ENCODE results near the gene NUTF2.
"Not testable (repeated sequence)": the region's sequence is repeated elsewhere in the genome, so short reads cannot be mapped to it uniquely, and the experiment has no call there.

Gene NUTF2

GRCh38 chr16:67848118-67848517 lies 1.4 kb downstream of the NUTF2 start:
- Histone ChIP-seq H3K4me3 (ENCODE audit: extremely low read depth, insufficient read depth, low read length, poor library complexity, severe bottlenecking) (peak overlapping the region; percentile 99), H3K36me3 (ENCODE audit: control insufficient read depth, insufficient read depth, low read length) (peaks cover 42% of the 10 kb centered on the region), H3K27ac (ENCODE audit: low read depth, low read length, severe bottlenecking) (peak overlapping the region; percentile 93), H3K9me3 (ENCODE audit: control insufficient read depth, low read length) (no peaks in the 10 kb centered on the region), H3K4me1 (ENCODE audit: control insufficient read depth, insufficient read depth, low read length, poor library complexity, severe bottlenecking) (peaks cover 25% of the 10 kb centered on the region)
- 93 to 97% methylated on average over 8 to 11 of the region's 11 CpGs for whole genome bisulfite sequencing, 2 experiments (ENCODE audit: insufficient coverage in 2 of 2)

DNA sequence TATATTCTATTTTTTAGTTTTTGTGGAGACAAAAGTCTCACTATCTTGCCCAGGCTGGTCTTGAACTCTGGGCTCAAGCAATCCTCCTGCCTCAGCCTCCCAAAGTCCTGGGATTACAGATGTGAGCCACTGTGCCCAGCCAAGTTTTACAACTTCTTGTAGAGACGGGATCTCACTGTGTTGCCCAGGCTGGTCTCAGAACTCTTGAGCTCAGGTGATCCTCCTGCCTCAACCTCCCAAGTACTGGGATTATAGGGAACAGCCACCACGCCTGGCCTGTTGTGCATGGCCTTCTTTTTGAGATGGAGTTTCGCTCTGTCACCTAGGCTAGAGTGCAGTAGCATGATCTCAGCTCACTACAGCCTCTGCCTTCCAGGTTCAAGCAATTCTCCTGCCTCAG lies 6.9 kb downstream of the NUTF2 start:
- Histone ChIP-seq H3K4me3 (ENCODE audit: extremely low read depth, insufficient read depth, low read length, poor library complexity, severe bottlenecking) (no peak overlapping the region), H3K27ac (ENCODE audit: low read depth, low read length, severe bottlenecking) (no peak overlapping the region), H3K9me3 (ENCODE audit: control insufficient read depth, low read length) (no peaks in the 10 kb centered on the region), H3K36me3 (ENCODE audit: control insufficient read depth, insufficient read depth, low read length) (peaks cover 67% of the 10 kb centered on the region), H3K4me1 (ENCODE audit: control insufficient read depth, insufficient read depth, low read length, poor library complexity, severe bottlenecking) (peaks cover 18% of the 10 kb centered on the region)
- WGBS, 2 experiments (ENCODE audit: insufficient coverage in 2 of 2): 93 to 95% methylated on average over 2 to 3 of the region's 3 CpGs

- Histone ChIP-seq H3K4me1 (ENCODE audit: control insufficient read depth, insufficient read depth, low read length, poor library complexity, severe bottlenecking) (peaks cover 19% of the 10 kb centered on the region), H3K9me3 (ENCODE audit: control insufficient read depth, low read length) (no peaks in the 10 kb centered on the region), H3K4me3 (ENCODE audit: extremely low read depth, insufficient read depth, low read length, poor library complexity, severe bottlenecking) (no peak overlapping the region), H3K27ac (ENCODE audit: low read depth, low read length, severe bottlenecking) (no peak overlapping the region), H3K36me3 (ENCODE audit: control insufficient read depth, insufficient read depth, low read length) (peaks cover 74% of the 10 kb centered on the region)
- 94 to 95% methylated on average over 7 to 9 of the region's 10 CpGs for WGBS, 2 experiments (ENCODE audit: insufficient coverage in 2 of 2)
Observed at GRCh38 chr16:67855789-67856188, 9.1 kb downstream of the NUTF2 start.

- Histone ChIP-seq H3K27ac (ENCODE audit: low read depth, low read length, severe bottlenecking) (peak overlapping the region; percentile 91), H3K9me3 (ENCODE audit: control insufficient read depth, low read length) (no peaks in the 10 kb centered on the region), H3K36me3 (ENCODE audit: control insufficient read depth, insufficient read depth, low read length) (peaks cover 74% of the 10 kb centered on the region), H3K4me3 (ENCODE audit: extremely low read depth, insufficient read depth, low read length, poor library complexity, severe bottlenecking) (no peak overlapping the region), H3K4me1 (ENCODE audit: control insufficient read depth, insufficient read depth, low read length, poor library complexity, severe bottlenecking) (peaks cover 23% of the 10 kb centered on the region)
- WGBS, 2 experiments (ENCODE audit: insufficient coverage in 2 of 2): 89 to 98% methylated on average over 3 to 4 of the region's 5 CpGs
Observed at GRCh38 chr16:67856927-67857546, 10.3 kb downstream of the NUTF2 start.

- peak overlapping the region; percentile 91 for H3K27ac ChIP-seq (ENCODE audit: low read depth, low read length, severe bottlenecking)
- peaks cover 76% of the 10 kb centered on the region for H3K36me3 ChIP-seq (ENCODE audit: control insufficient read depth, insufficient read depth, low read length)
- peaks cover 28% of the 10 kb centered on the region for H3K4me1 ChIP-seq (ENCODE audit: control insufficient read depth, insufficient read depth, low read length, poor library complexity, severe bottlenecking)
- H3K4me3 ChIP-seq (ENCODE audit: extremely low read depth, insufficient read depth, low read length, poor library complexity, severe bottlenecking): no peak overlapping the region
- WGBS, 2 experiments (ENCODE audit: insufficient coverage in 2 of 2): 73 to 97% methylated on average over 2 to 3 of the region's 3 CpGs
- H3K9me3 ChIP-seq (ENCODE audit: control insufficient read depth, low read length): no peaks in the 10 kb centered on the region
Observed at GRCh38 chr16:67857547-67858233, 11.0 kb downstream of the NUTF2 start.

DNA sequence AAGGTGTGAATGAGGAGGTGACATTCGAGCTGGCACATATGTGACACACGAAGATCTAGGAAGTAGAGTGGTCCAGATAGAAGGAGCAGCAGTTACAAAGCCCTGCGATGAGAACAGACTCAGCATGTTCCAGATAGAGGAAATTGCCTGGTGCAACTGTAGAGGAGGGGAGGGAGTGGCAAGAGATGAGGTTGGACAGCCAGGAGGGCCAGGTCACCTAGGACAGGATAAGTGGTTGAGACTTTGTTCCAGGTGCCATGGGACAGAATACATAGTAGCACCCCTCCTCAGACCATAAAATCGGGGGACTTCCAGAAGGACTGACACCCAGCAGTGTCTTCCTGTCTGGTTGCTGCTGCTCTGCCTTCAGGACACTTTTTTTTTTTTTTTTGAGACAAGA lies 11.8 kb downstream of the NUTF2 start:
- H3K4me1 ChIP-seq (ENCODE audit: control insufficient read depth, insufficient read depth, low read length, poor library complexity, severe bottlenecking): peaks cover 34% of the 10 kb centered on the region
- WGBS, 2 experiments (ENCODE audit: insufficient coverage in 2 of 2): 92 to 97% methylated on average over 3 to 4 of the region's 4 CpGs
- H3K36me3 ChIP-seq (ENCODE audit: control insufficient read depth, insufficient read depth, low read length): peaks cover 74% of the 10 kb centered on the region
- no peaks in the 10 kb centered on the region for H3K9me3 ChIP-seq (ENCODE audit: control insufficient read depth, low read length)
- H3K4me3 ChIP-seq (ENCODE audit: extremely low read depth, insufficient read depth, low read length, poor library complexity, severe bottlenecking): no peak overlapping the region
- H3K27ac ChIP-seq (ENCODE audit: low read depth, low read length, severe bottlenecking): peak overlapping the region; percentile 91

DNA sequence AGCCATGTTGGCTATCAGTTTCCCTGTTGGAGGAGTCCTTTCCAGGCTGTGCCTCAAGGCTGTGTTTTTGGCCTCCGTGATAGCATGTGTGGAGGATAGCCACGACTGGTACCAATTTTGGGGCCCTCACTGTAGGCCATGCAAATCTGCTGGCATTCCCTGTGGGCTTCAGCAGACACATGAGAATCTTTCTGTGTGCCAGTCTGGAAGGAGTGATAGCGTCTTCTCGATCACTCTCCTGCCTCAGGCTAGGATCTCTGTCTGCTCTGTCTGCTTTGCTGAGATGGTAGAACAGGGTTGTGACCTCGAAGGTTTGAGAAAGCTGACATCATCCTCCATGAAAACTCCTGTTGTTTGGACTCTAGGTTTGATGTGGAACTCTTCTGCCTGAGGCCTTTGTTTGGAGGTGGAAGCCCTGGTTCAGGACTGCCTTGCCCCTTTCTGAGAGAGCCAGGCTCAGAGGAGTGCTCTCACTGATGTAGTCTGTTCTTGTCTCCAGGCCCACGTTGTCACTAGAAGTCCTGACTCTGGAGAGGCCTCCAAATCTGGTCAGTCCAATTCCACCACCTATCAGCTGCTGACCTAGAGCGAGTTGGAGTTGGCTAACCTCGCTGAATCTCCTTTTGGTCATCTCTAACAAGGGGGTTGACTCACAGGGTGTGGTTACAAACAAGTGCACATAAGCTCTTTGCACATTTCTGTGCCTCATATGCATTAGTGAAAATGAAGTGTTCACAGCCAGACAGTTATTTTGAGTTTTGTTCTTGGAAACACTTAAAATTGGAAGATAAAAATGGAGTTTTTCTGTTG lies 14.1 kb downstream of the NUTF2 start:
- peaks cover 74% of the 10 kb centered on the region for H3K36me3 ChIP-seq (ENCODE audit: control insufficient read depth, insufficient read depth, low read length)
- H3K4me1 ChIP-seq (ENCODE audit: control insufficient read depth, insufficient read depth, low read length, poor library complexity, severe bottlenecking): peaks cover 34% of the 10 kb centered on the region
- no peak overlapping the region for H3K27ac ChIP-seq (ENCODE audit: low read depth, low read length, severe bottlenecking)
- H3K4me3 ChIP-seq (ENCODE audit: extremely low read depth, insufficient read depth, low read length, poor library complexity, severe bottlenecking): no peak overlapping the region
- WGBS, 2 experiments (ENCODE audit: insufficient coverage in 2 of 2): 91 to 100% methylated on average over 5 to 6 of the region's 8 CpGs
- no peaks in the 10 kb centered on the region for H3K9me3 ChIP-seq (ENCODE audit: control insufficient read depth, low read length)

GRCh38 chr16:67861877-67862276 lies 15.1 kb downstream of the NUTF2 start:
- peaks cover 29% of the 10 kb centered on the region for H3K4me1 ChIP-seq (ENCODE audit: control insufficient read depth, insufficient read depth, low read length, poor library complexity, severe bottlenecking)
- no peak overlapping the region for H3K4me3 ChIP-seq (ENCODE audit: extremely low read depth, insufficient read depth, low read length, poor library complexity, severe bottlenecking)
- peaks cover 81% of the 10 kb centered on the region for H3K36me3 ChIP-seq (ENCODE audit: control insufficient read depth, insufficient read depth, low read length)
- no peaks in the 10 kb centered on the region for H3K9me3 ChIP-seq (ENCODE audit: control insufficient read depth, low read length)
- WGBS, 2 experiments (ENCODE audit: insufficient coverage in 2 of 2): 98 to 99% methylated on average over 6 of the region's 6 CpGs
- no peak overlapping the region for H3K27ac ChIP-seq (ENCODE audit: low read depth, low read length, severe bottlenecking)

DNA sequence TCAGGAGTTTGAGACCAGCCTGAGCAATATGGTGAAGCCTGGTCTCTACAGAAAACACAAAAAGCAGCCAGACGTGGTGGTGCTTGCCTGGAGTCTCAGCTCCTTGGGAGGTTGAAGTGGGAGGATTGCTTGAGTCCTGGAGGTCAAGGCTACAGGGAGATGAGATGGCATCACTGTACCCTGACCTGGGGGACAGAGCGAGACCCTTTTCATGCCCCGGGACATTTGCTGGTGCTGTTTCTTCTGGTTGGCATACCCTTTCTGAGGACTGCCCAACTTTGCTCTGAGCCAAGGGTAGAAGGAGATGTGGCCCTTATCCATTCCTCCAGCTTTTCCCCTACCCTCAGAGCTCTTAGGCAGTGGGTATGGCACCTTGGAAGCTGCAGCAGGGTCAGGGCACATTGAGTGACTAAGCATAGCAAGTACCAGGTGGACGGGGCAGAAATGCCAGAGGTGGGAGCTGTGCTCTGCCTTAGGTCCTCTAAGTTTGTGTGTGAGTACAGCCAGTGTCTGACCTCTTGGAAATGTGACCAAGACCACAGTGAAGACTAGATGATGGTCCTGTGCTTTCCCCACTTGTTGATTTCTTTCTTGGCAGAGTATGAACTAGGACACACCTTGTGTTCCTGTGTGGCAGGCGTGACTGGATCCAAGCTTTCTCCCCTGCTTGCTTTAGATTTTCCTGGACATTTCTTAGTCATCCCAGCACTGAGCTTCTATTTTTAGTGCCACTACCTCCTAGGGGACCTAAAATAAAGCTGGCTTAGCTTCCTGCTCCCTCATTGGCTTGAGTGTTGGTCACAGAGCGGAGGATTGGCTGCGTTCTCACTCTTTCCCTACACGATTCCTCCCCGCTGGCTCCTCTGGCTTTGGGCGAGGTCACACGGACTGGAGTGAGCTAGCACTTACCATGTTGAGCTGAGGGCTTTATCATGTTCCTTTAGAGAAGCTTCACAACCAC lies 16.2 kb downstream of the NUTF2 start:
- 95 to 96% methylated on average over 8 of the region's 11 CpGs for WGBS, 2 experiments (ENCODE audit: insufficient coverage in 2 of 2)
- Histone ChIP-seq H3K4me1 (ENCODE audit: control insufficient read depth, insufficient read depth, low read length, poor library complexity, severe bottlenecking) (peaks cover 21% of the 10 kb centered on the region), H3K27ac (ENCODE audit: low read depth, low read length, severe bottlenecking) (peak overlapping the region; percentile 59), H3K4me3 (ENCODE audit: extremely low read depth, insufficient read depth, low read length, poor library complexity, severe bottlenecking) (no peak overlapping the region), H3K9me3 (ENCODE audit: control insufficient read depth, low read length) (no peaks in the 10 kb centered on the region), H3K36me3 (ENCODE audit: control insufficient read depth, insufficient read depth, low read length) (peaks cover 91% of the 10 kb centered on the region)

DNA sequence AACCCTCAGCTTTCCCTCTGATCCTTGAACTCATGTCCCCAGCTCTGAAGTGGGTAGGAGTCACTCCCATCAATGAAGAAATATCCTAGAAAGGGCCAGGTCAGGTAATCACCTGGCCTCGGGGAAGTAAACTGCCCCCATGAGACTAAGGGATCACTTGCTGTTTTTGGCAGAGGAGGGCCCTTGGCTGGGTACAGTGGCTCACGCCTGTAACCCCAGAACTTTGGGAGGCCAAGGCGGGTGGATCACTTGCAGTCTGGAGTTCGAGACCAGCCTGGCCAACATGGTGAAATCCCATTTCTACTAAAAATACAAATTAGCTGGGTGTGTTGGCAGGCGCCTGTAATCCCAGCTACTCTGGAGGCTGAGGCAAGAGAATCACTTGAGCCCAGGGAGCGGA lies 17.3 kb downstream of the NUTF2 start:
- 96 to 100% methylated on average over 3 to 5 of the region's 6 CpGs for WGBS, 2 experiments (ENCODE audit: insufficient coverage in 2 of 2)
- H3K36me3 ChIP-seq (ENCODE audit: control insufficient read depth, insufficient read depth, low read length): peaks cover 93% of the 10 kb centered on the region
- not testable (repeated sequence) for H3K27ac ChIP-seq (ENCODE audit: low read depth, low read length, severe bottlenecking); H3K9me3 ChIP-seq (ENCODE audit: control insufficient read depth, low read length); H3K4me3 ChIP-seq (ENCODE audit: extremely low read depth, insufficient read depth, low read length, poor library complexity, severe bottlenecking)
- H3K4me1 ChIP-seq (ENCODE audit: control insufficient read depth, insufficient read depth, low read length, poor library complexity, severe bottlenecking): peaks cover 17% of the 10 kb centered on the region
